ENCODE data around the gene ARSB. TPM values are rescaled to one million over a fixed set of nuclear protein-coding genes. Genes with fewer than 3 reads are reported as not detected.

Gene ARSB
- total and polyA plus RNA-seq, 9 of the 15 experiments (the other 6 are each of a cell fraction or from before 2014, with no cell fraction given): 0.52 to 4.6 (median 2.4) TPM

GRCh38 chr5:78766412-78766762 is 218.7 kb downstream of the ARSB start:
- intact Hi-C loops (cut with micrococcal nuclease) (no loop called here), in situ Hi-C loops (cut with MboI) (no loop called here)
- DNase-seq (ENCODE audit: extremely low read depth in 1 of 4, low spot score in 3 of 4) (no peak), FAIRE-seq (no peak), ATAC-seq (no peak)
- no peaks in the 10 kb centered on the region for H3K79me2 ChIP-seq (ENCODE audit: control insufficient read depth, insufficient read depth, low read length)
- POLR2A ChIA-PET: interaction anchor here (1.0 kb wide), 1 partner anchor 19 kb away, joined by 3 read pairs; no protein-coding TSS in a partner anchor
- CTCF ChIA-PET (ENCODE audit: low intra/inter-chr PET ratio): no interaction called here
- WGBS (ENCODE audit: insufficient coverage, low coverage, missing lambda C conversion rate): 8% methylated on average over 5 of the region's 5 CpGs
- H3K4me1 ChIP-seq (replicated peaks in 1 of 2; ENCODE audit: control insufficient read depth in 2 of 2, insufficient read depth in 2 of 2, low read length in 2 of 2): peaks cover 0 to 7% of the 10 kb centered on the region in 2 experiments; a peak in 2 of 5 replicates
- H3K4me2 ChIP-seq (ENCODE audit: insufficient read depth, low read length): no peak overlapping the region
- H3K36me3 ChIP-seq (ENCODE audit: control insufficient read depth, insufficient read depth, low read length): no peaks in the 10 kb centered on the region
- H3K27me3 ChIP-seq (ENCODE audit: control insufficient read depth in 2 of 2, insufficient read depth in 2 of 2, low read length in 2 of 2): peaks cover 14 to 17% of the 10 kb centered on the region in 2 experiments; a peak in 4 of 5 replicates
- no peak overlapping the region for H3K4me3 ChIP-seq
- TF ChIP-seq BCOR (IDR thresholded peaks at IDR 0.05) (no peak), IFI16 (CRISPR knock-in tag; IDR thresholded peaks at IDR 0.05) (no peak), CC2D1A (IDR thresholded peaks at IDR 0.05) (no peak), ATF4 (CRISPR knock-in tag; IDR thresholded peaks at IDR 0.05) (no peak), SUPT5H (IDR thresholded peaks at IDR 0.05) (no peak), ELF1 (tag; IDR thresholded peaks at IDR 0.05) (no peak), ZNF282 (CRISPR knock-in tag; IDR thresholded peaks at IDR 0.05) (no peak), CTCF (IDR thresholded peaks at IDR 0.05 in 2 of 3, conservative IDR thresholded peaks at IDR 0.05 in 1 of 3; ENCODE audit: insufficient read depth in 2 of 3, low read depth in 1 of 3, low read length in 3 of 3) (no peak)
- no peaks in the 10 kb centered on the region for H4K20me1 ChIP-seq (replicated peaks; ENCODE audit: control insufficient read depth, insufficient read depth, low read length)
- H3K9me1 ChIP-seq (ENCODE audit: control insufficient read depth, insufficient read depth, low read length): no peaks in the 10 kb centered on the region
- no peak overlapping the region for H3K9ac ChIP-seq (ENCODE audit: insufficient read depth in 1 of 2, low read depth in 2 of 2, low read length in 2 of 2)
- BruUV-seq (replicated peaks): no TSS peak
- H2AFZ ChIP-seq (ENCODE audit: low read depth, low read length): no peak overlapping the region
- no peak overlapping the region for H3K27ac ChIP-seq (ENCODE audit: extremely low read depth, low read depth, low read length)
- no peaks in the 10 kb centered on the region for H3K9me3 ChIP-seq (replicated peaks; ENCODE audit: control insufficient read depth, insufficient read depth, low read depth, low read length)

Data from K562 (cell line).